HepG2 (cell line): ENCODE data around the gene CD8A. TPM values are rescaled to one million over a fixed set of nuclear protein-coding genes. Genes with fewer than 3 reads are reported as not detected.

Source experiments
- ARNT ChIP-seq: fragments of 450-650 bp; IDR thresholded peaks from 2 replicates; pipeline ENCODE4 v1.6.1; 2017
- EEA1 ChIP-seq: sonication (generic); formaldehyde crosslinking; IDR thresholded peaks from 2 replicates; pipeline ENCODE4 v1.5.1; 2020; ENCODE audit warnings: mild to moderate bottlenecking, missing genetic modification reagents, borderline replicate concordance
- HIC2 ChIP-seq: sonication (generic); formaldehyde crosslinking; IDR thresholded peaks from 2 replicates; pipeline ENCODE4 v1.9.0; 2022; ENCODE audit warnings: low read depth, missing genetic modification reagents
- IKZF4 ChIP-seq: sonication (generic); formaldehyde crosslinking; IDR thresholded peaks from 2 replicates; pipeline ENCODE4 v1.5.1; 2020; ENCODE audit warnings: borderline replicate concordance, mild to moderate bottlenecking, low read depth, missing genetic modification reagents; ENCODE audit errors: not compliant biosample characterization
- KLF11 ChIP-seq: IDR thresholded peaks from 2 replicates; pipeline ENCODE4 v1.6.1; 2016; ENCODE audit warnings: missing compliant biosample characterization
- MAF1 ChIP-seq: sonication (generic); formaldehyde crosslinking; IDR thresholded peaks from 2 replicates; pipeline ENCODE4 v1.5.0; 2020; ENCODE audit warnings: missing genetic modification reagents, borderline replicate concordance
- MIER3 ChIP-seq: IDR thresholded peaks from 2 replicates; pipeline ENCODE4 v1.6.1; 2016; ENCODE audit warnings: missing compliant biosample characterization, borderline replicate concordance
- NKX3-1 ChIP-seq: sonication (generic); formaldehyde crosslinking; IDR thresholded peaks from 2 replicates; pipeline ENCODE4 v1.5.0; 2020; ENCODE audit warnings: missing genetic modification reagents
- NONO ChIP-seq, 2 experiments: fragments of 450-650 bp in 1 of 2; sonication (generic) in 1 of 2; formaldehyde crosslinking in 1 of 2; IDR thresholded peaks in 1 of 2; conservative IDR thresholded peaks in 1 of 2; 2 replicates each; pipeline versions ENCODE4 v1.6.1 to v1.8.0; 2017 to 2022; ENCODE audit warnings: mild to moderate bottlenecking in 1 of 2, missing genetic modification reagents in 1 of 2, moderate library complexity in 1 of 2
- NR2F1 ChIP-seq, 2 experiments: fragments of 450-650 bp in 1 of 2; formaldehyde crosslinking in 1 of 2; IDR thresholded peaks; 2 replicates each; pipeline versions ENCODE4 v1.5.0 to v1.6.1; 2016 to 2020; ENCODE audit warnings: mild to moderate bottlenecking in 1 of 2, missing compliant biosample characterization in 1 of 2, missing genetic modification reagents in 1 of 2, moderate library complexity in 1 of 2
- RNF2 ChIP-seq: fragments of 450-650 bp; conservative IDR thresholded peaks from 2 replicates; pipeline ENCODE4 v1.6.1; 2016; ENCODE audit warnings: low read depth
- SMC3 ChIP-seq: IDR thresholded peaks from 2 replicates; pipeline ENCODE4 v1.6.1; 2011; ENCODE audit warnings: low read length, improper control_type of control experiment
- TOPORS ChIP-seq: sonication (generic); formaldehyde crosslinking; IDR thresholded peaks from 2 replicates; pipeline ENCODE4 v1.8.0; 2023; ENCODE audit warnings: mild to moderate bottlenecking, missing genetic modification reagents
- YEATS4 ChIP-seq: sonication (generic); formaldehyde crosslinking; IDR thresholded peaks from 2 replicates; pipeline ENCODE4 v1.4.0; 2020; ENCODE audit warnings: missing genetic modification reagents, borderline replicate concordance
- ZBTB38 ChIP-seq: sonication (generic); formaldehyde crosslinking; IDR thresholded peaks from 2 replicates; pipeline ENCODE4 v1.5.1; 2020; ENCODE audit warnings: mild to moderate bottlenecking, missing genetic modification reagents
- ZKSCAN5 ChIP-seq: sonication (generic); formaldehyde crosslinking; IDR thresholded peaks from 2 replicates; pipeline ENCODE4 v1.5.1; 2020; ENCODE audit warnings: mild to moderate bottlenecking, missing genetic modification reagents
- ZMAT3 ChIP-seq: sonication (generic); formaldehyde crosslinking; conservative IDR thresholded peaks from 2 replicates; pipeline ENCODE4 v1.7.0; 2021; ENCODE audit warnings: missing genetic modification reagents
- ZNF34 ChIP-seq: sonication (generic); formaldehyde crosslinking; IDR thresholded peaks from 2 replicates; pipeline ENCODE4 v1.4.0; 2020; ENCODE audit warnings: mild to moderate bottlenecking, missing genetic modification reagents, borderline replicate concordance
- ZNF414 ChIP-seq: sonication (generic); formaldehyde crosslinking; IDR thresholded peaks from 2 replicates; pipeline ENCODE4 v1.5.0; 2020; ENCODE audit warnings: missing genetic modification reagents
- ZNF484 ChIP-seq: sonication (generic); formaldehyde crosslinking; IDR thresholded peaks from 2 replicates; pipeline ENCODE4 v1.5.1; 2020; ENCODE audit warnings: mild to moderate bottlenecking, low read depth, missing genetic modification reagents, borderline replicate concordance
- ZNF530 ChIP-seq: sonication (generic); formaldehyde crosslinking; IDR thresholded peaks from 2 replicates; pipeline ENCODE4 v1.5.0; 2020; ENCODE audit warnings: low read depth, mild to moderate bottlenecking, missing genetic modification reagents
- ZNF570 ChIP-seq: sonication (generic); formaldehyde crosslinking; IDR thresholded peaks from 2 replicates; pipeline ENCODE4 v1.4.0; 2020; ENCODE audit warnings: mild to moderate bottlenecking, missing genetic modification reagents, borderline replicate concordance
- ZNF576 ChIP-seq: sonication (generic); formaldehyde crosslinking; IDR thresholded peaks from 2 replicates; pipeline ENCODE4 v1.4.0; 2020; ENCODE audit warnings: mild to moderate bottlenecking, missing genetic modification reagents
- ZNF639 ChIP-seq: conservative IDR thresholded peaks from 2 replicates; pipeline ENCODE4 v1.6.1; 2018; ENCODE audit warnings: missing genetic modification reagents
- ZNF761 ChIP-seq: sonication (generic); formaldehyde crosslinking; conservative IDR thresholded peaks from 2 replicates; pipeline ENCODE4 v1.4.0; 2020; ENCODE audit warnings: mild to moderate bottlenecking, missing genetic modification reagents
- ZSCAN12 ChIP-seq: sonication (generic); formaldehyde crosslinking; IDR thresholded peaks from 2 replicates; pipeline ENCODE4 v1.9.0; 2021; ENCODE audit warnings: mild to moderate bottlenecking, missing genetic modification reagents
- polyA plus RNA-seq, 8 experiments: library from polyadenylated mRNA; depleted of rRNA in 3 of 8; stranded (reverse) in 7 of 8; unstranded in 1 of 8; fragments of >200 nt; fragmentation: Illumina TruSeq in 4 of 8; extraction: Trizol in 4 of 8; gene quantifications; 2 replicates each; pipeline versions ENCODE4 v1.2.1 to v1.2.3, GENCODE V29; 2011 to 2016; ENCODE audit warnings: low read depth in 4 of 8, missing spikeins in 1 of 8, mixed read lengths in 1 of 8; ENCODE audit not compliant: insufficient read depth in 1 of 8
- total RNA-seq, 5 experiments: library from RNA; depleted of rRNA; stranded (reverse); fragments of >200 nt; fragmentation: Illumina TruSeq; extraction: Trizol; gene quantifications; 2 replicates each; pipeline ENCODE4 v1.2.3, GENCODE V29; 2016; ENCODE audit warnings: low read depth in 1 of 5

CD8A gene
- total and polyA plus RNA-seq, 2 of the 13 experiments (the other 11 are each of a cell fraction or from before 2014, with no cell fraction given), result 0.09 TPM; not detected in 1

GRCh38 chr2:86807468-86808275 is 17.0 kb upstream of the CD8A start (continued):
- TF ChIP-seq NONO (IDR thresholded peaks at IDR 0.05) (no peak), NONO (CRISPR knock-in tag; conservative IDR thresholded peaks at IDR 0.05) (no peak; the same call in 1 of the 2 replicates), ZNF530 (no peak), ZNF639 (CRISPR knock-in tag) (no peak), ZNF761 (CRISPR knock-in tag) (0 out of 2 replicates have a peak, but pooled peaks have one; percentile 40), MIER3 (CRISPR knock-in tag) (no peak), ZNF34 (0 out of 2 replicates have a peak, but pooled peaks have one; percentile 55), ZBTB38 (CRISPR knock-in tag) (0 out of 2 replicates have a peak, but pooled peaks have one; percentile 28), RNF2 (peak; percentile 60; the same call in 1 of the 2 replicates), NKX3-1 (no peak), YEATS4 (CRISPR knock-in tag) (0 out of 2 replicates have a peak, but pooled peaks have one; percentile 20), ZNF484 (CRISPR knock-in tag) (no peak), ZNF414 (CRISPR knock-in tag) (peak; percentile 75), ZSCAN12 (CRISPR knock-in tag) (no peak), ARNT (no peak), IKZF4 (CRISPR knock-in tag) (no peak), KLF11 (CRISPR knock-in tag) (no peak), SMC3 (no peak), ZNF570 (CRISPR knock-in tag) (no peak), MAF1 (CRISPR knock-in tag) (0 out of 2 replicates have a peak, but pooled peaks have one; percentile 10), ZKSCAN5 (CRISPR knock-in tag) (no peak), ZMAT3 (no peak), TOPORS (CRISPR knock-in tag) (0 out of 2 replicates have a peak, but pooled peaks have one; percentile 6), NR2F1 (CRISPR knock-in tag; IDR thresholded peaks at IDR 0.05) (no peak), EEA1 (CRISPR knock-in tag) (no peak), ZNF576 (no peak), HIC2 (CRISPR knock-in tag) (no peak; the same call in 1 of the 2 replicates)
